Endothelial cell (in vitro differentiated cells): ENCODE results near the gene CEP41. TPM values are rescaled to one million over a fixed set of nuclear protein-coding genes. Genes with fewer than 3 reads are reported as not detected.

Experiments used
- DNase-seq: peaks from one replicate; pipeline ENCODE4 v3.0.0; 2021; ENCODE audit warnings: low spot score
- H3K27ac Mint-ChIP-seq: one replicate; pipeline ENCODE4 v1.8.0; 2021; ENCODE audit warnings: mixed read lengths, inconsistent platforms; ENCODE audit not compliant: unreplicated experiment
- H3K27me3 Mint-ChIP-seq: one replicate; pipeline ENCODE4 v1.8.0; 2021; ENCODE audit warnings: mild to moderate bottlenecking, moderate library complexity, mixed read lengths, inconsistent platforms; ENCODE audit not compliant: unreplicated experiment
- H3K36me3 Mint-ChIP-seq: one replicate; pipeline ENCODE4 v1.8.0; 2021; ENCODE audit warnings: mild to moderate bottlenecking, low read depth, mixed read lengths, inconsistent platforms; ENCODE audit not compliant: unreplicated experiment
- H3K4me1 Mint-ChIP-seq: one replicate; pipeline ENCODE4 v1.8.0; 2021; ENCODE audit warnings: mild to moderate bottlenecking, mixed read lengths, inconsistent platforms; ENCODE audit not compliant: unreplicated experiment
- H3K4me3 Mint-ChIP-seq: one replicate; pipeline ENCODE4 v1.8.0; 2021; ENCODE audit warnings: mild to moderate bottlenecking, mixed read lengths, inconsistent platforms; ENCODE audit not compliant: unreplicated experiment
- H3K9me3 Mint-ChIP-seq: one replicate; pipeline ENCODE4 v1.8.0; 2021; ENCODE audit warnings: mixed read lengths, inconsistent platforms; ENCODE audit not compliant: unreplicated experiment
- CTCF ChIP-seq: fragments of 200-600 bp; sonication (generic); IDR thresholded peaks from one replicate; pipeline ENCODE4 v1.5.0; 2021; ENCODE audit warnings: antibody characterized with exemption; ENCODE audit not compliant: unreplicated experiment
- total RNA-seq: library from RNA; stranded (reverse); fragmentation: NEBNext Ultra II Directional; extraction: Animal tissue kit (Norgen Biotek cat#: 25700); gene quantifications from one replicate; pipeline ENCODE4 v1.2.1, GENCODE V29; 2021; ENCODE audit not compliant: unreplicated experiment

CEP41 gene
- total RNA-seq, 1 donor from 2014 or later = 14.3 TPM

GRCh38 chr7:130486954-130487436 lies 46.2 kb upstream of the CEP41 start:
- Mint-ChIP-seq H3K27me3 (peaks cover 6% of the 10 kb centered on the region), H3K4me1 (peaks cover 33% of the 10 kb centered on the region), H3K9me3 (no peaks in the 10 kb centered on the region), H3K27ac (no peak overlapping the region), H3K4me3 (peak overlapping the region; percentile 87), H3K36me3 (peaks cover 6% of the 10 kb centered on the region)
- TF ChIP-seq CTCF = no peak
- DNase-seq = no peak

- peaks cover 6% of the 10 kb centered on the region for H3K36me3 Mint-ChIP-seq
These were observed 45.5 kb upstream of the CEP41 start for GRCh38 chr7:130486114-130486953.

GRCh38 chr7:130485734-130486113 lies 44.9 kb upstream of the CEP41 start:
- TF ChIP-seq CTCF = no peak
- no peak for DNase-seq
- no peaks in the 10 kb centered on the region for H3K9me3 Mint-ChIP-seq

More at GRCh38 chr7:130486114-130486953, 45.5 kb upstream of the CEP41 start:
- TF ChIP-seq CTCF = peak; percentile 77
- Mint-ChIP-seq H3K27me3 (peaks cover 6% of the 10 kb centered on the region), H3K9me3 (no peaks in the 10 kb centered on the region), H3K27ac (no peak overlapping the region), H3K4me1 (peaks cover 32% of the 10 kb centered on the region), H3K4me3 (peak overlapping the region; percentile 87)
- DNase-seq = peak; percentile 83

GRCh38 chr7:130483031-130483430 lies 42.2 kb upstream of the CEP41 start:
- Mint-ChIP-seq H3K4me1 (peaks cover 9% of the 10 kb centered on the region), H3K27me3 (peaks cover 3% of the 10 kb centered on the region), H3K9me3 (no peaks in the 10 kb centered on the region), H3K4me3 (no peak overlapping the region), H3K27ac (no peak overlapping the region), H3K36me3 (peaks cover 3% of the 10 kb centered on the region)
- TF ChIP-seq CTCF = no peak
- DNase-seq = no peak

More at GRCh38 chr7:130485734-130486113, 44.9 kb upstream of the CEP41 start:
- H3K27ac Mint-ChIP-seq = no peak overlapping the region
- peak overlapping the region; percentile 87 for H3K4me3 Mint-ChIP-seq
- H3K27me3 Mint-ChIP-seq = peaks cover 6% of the 10 kb centered on the region
- peaks cover 28% of the 10 kb centered on the region for H3K4me1 Mint-ChIP-seq
- peaks cover 3% of the 10 kb centered on the region for H3K36me3 Mint-ChIP-seq

GRCh38 chr7:130481898-130482297 lies 41.1 kb upstream of the CEP41 start:
- Mint-ChIP-seq H3K36me3 (peaks cover 3% of the 10 kb centered on the region), H3K9me3 (no peaks in the 10 kb centered on the region), H3K4me1 (peaks cover 5% of the 10 kb centered on the region), H3K27me3 (peaks cover 3% of the 10 kb centered on the region), H3K27ac (no peak overlapping the region), H3K4me3 (no peak overlapping the region)
- no peak for DNase-seq
- TF ChIP-seq CTCF = no peak
